Nucleus accumbens (tissue), 56 donors: ENCODE data around the gene COX6A2.

Experiments
- DNase-seq, 56 donors: peaks; one replicate each; lab custom pipeline; 2025; lab: John Stamatoyannopoulos, UW

COX6A2 gene

GRCh38 chr16:31412750-31413149, 15.4 kb downstream of the COX6A2 start:
- DNase-seq, result no peak

GRCh38 chr16:31411024-31411844, 16.9 kb downstream of the COX6A2 start:
- no peak for DNase-seq

GRCh38 chr16:31410082-31410481, 18.1 kb downstream of the COX6A2 start:
- no peak for DNase-seq

GRCh38 chr16:31409433-31409832, 18.7 kb downstream of the COX6A2 start:
- DNase-seq, result no peak

GRCh38 chr16:31407406-31407805, 20.8 kb downstream of the COX6A2 start:
- no peak for DNase-seq

GRCh38 chr16:31404353-31405064, 23.7 kb downstream of the COX6A2 start:
- no peak for DNase-seq

- no peak for DNase-seq
Observed at GRCh38 chr16:31403590-31404352, 24.4 kb downstream of the COX6A2 start.

- DNase-seq, result no peak
Observed at GRCh38 chr16:31402687-31403086, 25.5 kb downstream of the COX6A2 start.

GRCh38 chr16:31401436-31401835, 26.7 kb downstream of the COX6A2 start:
- DNase-seq, result no peak

- no peak for DNase-seq
Observed at GRCh38 chr16:31400191-31400590, 28.0 kb downstream of the COX6A2 start.

- no peak for DNase-seq
Observed at GRCh38 chr16:31397701-31398100, 30.5 kb downstream of the COX6A2 start.

GRCh38 chr16:31397096-31397660, 31.0 kb downstream of the COX6A2 start:
- no peak for DNase-seq

GRCh38 chr16:31395647-31396046, 32.5 kb downstream of the COX6A2 start:
- DNase-seq, result peak in 1 of 56 donors; percentile 12

GRCh38 chr16:31393056-31393455, 35.1 kb downstream of the COX6A2 start, which contains the start of gene ITGAD:
Gene ITGAD, plus strand, starts transcription at chr16:31393335. Its CDS starts 26 bp downstream, at chr16:31393361.
- no peak for DNase-seq

GRCh38 chr16:31390504-31391041, 37.6 kb downstream of the COX6A2 start:
- DNase-seq, result no peak

GRCh38 chr16:31388535-31388934, 39.6 kb downstream of the COX6A2 start:
- no peak for DNase-seq

GRCh38 chr16:31386157-31386984, 41.8 kb downstream of the COX6A2 start:
- peak in 20 of 56 donors; percentile 7 to 70 (median 30) for DNase-seq

- DNase-seq, result peak in 1 of 56 donors; percentile 7
Observed at GRCh38 chr16:31385680-31386079, 42.5 kb downstream of the COX6A2 start.

GRCh38 chr16:31382485-31383161, 45.5 kb downstream of the COX6A2 start:
- peak in 23 of 56 donors; percentile 2 to 46 (median 11) for DNase-seq
